Kidney capillary endothelial cell (primary cell): ENCODE results near the gene FGGY.
"Not testable (repeated sequence)": the region's sequence is repeated elsewhere in the genome, so short reads cannot be mapped to it uniquely, and the experiment has no call there.

Source experiments
- DNase-seq: peaks from one replicate; pipeline ENCODE4 v3.0.0-alpha.2; 2018; ENCODE audit warnings: low spot score

FGGY gene

DNA sequence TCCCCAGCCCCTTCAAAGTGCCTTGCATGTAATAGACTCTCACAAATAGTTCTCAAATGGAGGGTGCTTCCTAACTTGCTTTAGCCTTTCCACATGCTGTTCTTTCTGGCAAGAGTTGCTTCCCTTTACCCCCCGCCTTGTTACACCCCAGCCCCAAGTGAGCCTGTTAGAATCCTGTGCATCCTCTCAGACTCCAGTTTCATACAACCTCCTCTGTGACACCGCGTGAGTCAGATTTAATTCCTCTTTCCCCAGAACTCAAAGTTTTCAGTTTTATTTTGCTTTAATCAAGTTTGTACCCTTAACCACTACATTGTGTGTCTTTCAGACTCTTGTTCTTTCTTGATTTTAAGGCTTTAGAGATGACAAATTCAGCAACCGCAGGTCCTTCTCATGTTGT is 283.4 kb downstream of the FGGY start:
- no peak for DNase-seq

DNA sequence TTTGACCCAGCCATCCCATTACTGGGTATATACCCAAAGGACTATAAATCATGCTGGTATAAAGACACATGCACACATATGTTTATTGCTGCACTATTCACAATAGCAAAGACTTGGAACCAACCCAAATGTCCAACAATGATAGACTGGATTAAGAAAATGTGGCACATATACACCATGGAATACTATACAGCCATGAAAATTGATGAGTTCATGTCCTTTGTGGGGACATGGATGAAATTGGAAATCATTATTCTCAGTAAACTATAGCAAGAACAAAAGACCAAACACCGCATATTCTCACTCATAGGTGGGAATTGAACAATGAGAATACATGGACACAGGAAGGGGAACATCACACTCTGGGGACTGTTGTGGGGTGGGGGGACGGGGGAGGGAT is 295.5 kb downstream of the FGGY start:
- not testable (repeated sequence) for DNase-seq

DNA sequence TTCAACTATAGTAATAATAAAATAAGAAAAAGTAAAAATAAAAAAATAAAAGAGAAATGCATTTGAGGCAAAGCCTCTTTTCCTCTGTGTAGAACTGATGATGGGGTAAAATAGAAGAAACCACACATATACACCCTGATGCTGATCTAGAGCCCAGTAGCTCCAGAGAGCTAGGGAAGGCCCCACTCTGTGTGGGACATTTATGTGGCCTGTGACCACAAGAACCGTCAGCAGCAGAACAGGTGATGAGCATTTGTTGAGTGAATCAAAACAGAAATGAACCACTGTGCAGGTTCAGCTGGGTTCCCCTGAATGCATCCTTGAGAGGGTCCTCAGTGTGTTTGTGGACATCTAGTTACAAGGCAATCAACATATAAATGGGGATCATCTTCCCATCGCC is 296.0 kb downstream of the FGGY start:
- DNase-seq, result no peak

DNA sequence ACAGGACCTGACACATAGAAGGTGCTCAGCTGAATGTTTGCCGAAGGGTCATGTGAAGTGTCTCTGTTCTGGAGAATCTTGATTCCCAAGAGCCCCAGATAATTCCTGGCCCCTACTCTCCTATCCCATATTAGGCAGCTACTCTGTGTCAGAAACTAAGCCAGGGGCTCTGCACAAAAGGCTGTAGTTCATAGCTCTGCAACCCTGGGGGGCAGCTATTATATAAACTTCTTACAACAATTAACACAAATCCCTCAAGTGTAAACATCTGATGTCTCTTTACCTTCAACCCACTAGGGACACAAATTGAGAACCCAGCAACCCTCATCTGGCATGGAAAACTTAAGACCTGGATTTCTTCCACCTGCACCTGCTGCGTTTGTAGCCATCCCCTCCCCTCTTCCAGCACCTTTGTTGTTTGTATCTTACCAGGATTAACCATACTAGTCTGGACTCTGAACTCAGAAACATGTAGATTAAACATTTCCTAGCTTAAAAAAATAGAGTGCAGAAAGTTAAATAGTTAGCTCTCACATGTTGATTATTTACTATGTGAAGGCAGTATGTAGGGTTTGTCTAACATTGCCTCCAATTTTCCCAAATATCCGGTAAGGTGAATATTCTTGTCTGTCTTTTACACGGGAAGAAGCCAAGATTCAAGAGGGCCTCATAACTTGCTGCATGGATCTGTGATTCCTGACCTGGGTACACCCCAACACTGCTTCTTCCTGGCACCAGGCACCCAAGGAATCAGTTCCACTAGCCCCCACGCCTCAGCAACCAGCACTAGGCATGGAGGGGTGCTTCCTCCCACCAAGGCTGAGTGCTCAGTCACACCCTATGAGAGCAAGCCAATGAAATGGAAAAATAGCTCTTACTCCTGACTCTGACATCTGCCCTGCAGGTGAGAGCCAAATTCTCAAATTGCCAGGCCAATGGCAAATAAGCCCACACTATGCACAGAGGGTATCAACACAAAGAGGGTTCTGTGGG is 297.2 kb downstream of the FGGY start:
- no peak for DNase-seq

DNA sequence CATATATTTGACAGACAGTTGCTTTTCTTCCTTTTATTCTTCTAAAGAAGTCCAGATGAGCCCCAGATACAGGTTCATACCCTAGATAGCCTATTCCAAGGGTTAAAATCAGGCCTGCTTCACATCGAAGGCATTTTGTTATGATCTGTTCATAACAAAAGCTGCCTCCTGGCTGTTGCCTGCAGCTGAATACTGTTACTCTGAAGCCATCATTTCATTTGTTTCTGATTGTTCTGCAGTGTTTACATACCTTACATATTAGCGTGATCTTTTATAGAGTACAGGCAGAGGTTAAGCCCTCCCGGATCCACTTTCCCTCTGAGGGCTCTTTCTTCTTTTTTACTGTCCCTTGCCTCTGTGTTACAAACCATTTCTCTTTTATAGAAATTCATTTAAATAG is 298.9 kb downstream of the FGGY start:
- DNase-seq, result peak; percentile 47

DNA sequence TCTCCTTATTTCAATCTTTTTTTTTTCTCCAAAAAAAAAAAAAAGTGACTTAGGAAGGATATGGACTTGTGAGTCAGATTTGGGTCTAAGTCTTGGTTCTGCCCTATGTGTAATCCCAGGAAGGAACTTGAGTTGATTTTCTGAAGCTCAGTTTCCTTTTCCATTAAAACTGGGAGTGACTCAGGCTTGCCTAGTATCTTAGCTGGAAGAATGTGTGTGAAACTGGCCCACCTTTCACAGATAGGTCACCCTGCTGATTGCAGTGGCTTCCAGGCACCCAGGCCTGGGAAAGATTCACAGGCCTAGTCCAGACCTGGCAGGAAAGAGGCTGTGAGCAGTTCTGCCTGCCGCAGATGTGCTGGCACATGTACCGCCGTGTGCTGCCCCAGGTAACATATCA is 299.5 kb downstream of the FGGY start:
- peak; percentile 96 for DNase-seq

DNA sequence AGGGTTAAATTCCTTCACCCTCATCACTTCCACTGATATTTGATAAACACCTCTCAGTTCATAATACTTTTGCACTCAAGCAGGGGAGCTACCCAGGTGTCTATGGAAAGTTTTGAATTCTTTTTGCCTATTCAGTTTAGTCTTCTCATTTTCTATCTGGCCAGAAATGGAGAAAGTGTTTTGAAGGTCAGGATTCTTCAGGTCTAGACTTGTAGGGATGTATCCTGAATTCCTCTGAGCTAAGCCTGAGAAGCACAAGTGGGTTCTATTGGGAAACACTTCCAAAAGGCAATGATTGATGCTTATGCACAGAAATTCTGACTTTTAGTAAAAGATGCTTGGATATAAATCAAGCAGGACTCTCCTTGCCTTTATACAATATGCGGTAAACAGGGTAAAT is 300.1 kb downstream of the FGGY start:
- DNase-seq, result no peak

DNA sequence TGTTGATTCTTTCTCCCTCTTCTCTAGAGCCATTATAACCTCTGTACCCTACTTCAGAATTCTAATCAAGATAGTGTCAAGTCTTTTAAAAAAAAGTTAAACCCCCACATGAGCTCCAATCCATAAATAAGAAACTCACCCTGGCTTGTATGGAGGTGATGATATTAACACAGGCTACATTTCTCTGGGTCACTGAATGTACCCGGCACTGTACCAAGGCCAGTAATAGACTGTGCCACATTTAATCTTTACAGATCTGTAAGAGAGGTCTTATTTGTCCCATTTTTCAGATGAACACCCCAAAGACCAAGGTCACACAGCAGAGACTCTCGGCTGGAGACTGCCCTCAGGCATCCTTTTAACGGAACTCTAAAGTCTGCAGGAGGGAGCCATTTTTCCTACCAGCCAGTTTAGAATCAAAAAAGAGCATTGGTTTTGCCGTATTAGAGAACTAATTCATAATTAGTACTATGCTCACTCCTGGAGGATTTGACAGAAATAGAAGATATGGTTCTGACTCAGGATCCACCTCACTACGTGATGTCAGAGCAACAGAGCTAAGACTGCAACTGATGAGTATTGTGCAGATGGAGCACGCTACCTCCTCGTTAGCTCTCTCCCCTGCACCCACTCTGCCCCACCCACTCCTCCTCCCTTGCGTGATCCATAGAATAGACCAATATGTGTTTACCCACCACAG is 300.7 kb downstream of the FGGY start:
- DNase-seq, result no peak

DNA sequence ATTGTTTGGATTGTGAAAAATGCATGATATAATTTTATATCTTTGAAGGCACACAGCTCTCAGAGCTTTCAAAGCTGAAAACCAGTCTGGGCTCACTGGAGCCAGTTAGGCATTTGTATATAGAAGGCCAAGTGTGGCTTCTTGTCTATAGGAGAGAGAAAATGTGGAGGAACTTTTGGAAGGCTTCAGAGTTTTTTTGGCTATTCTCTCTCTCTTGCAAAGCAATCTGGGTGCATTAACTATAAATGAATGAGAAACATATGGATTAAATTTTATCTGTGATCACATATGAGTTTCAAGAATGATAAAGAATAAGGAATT is 301.2 kb downstream of the FGGY start:
- DNase-seq, result no peak

DNA sequence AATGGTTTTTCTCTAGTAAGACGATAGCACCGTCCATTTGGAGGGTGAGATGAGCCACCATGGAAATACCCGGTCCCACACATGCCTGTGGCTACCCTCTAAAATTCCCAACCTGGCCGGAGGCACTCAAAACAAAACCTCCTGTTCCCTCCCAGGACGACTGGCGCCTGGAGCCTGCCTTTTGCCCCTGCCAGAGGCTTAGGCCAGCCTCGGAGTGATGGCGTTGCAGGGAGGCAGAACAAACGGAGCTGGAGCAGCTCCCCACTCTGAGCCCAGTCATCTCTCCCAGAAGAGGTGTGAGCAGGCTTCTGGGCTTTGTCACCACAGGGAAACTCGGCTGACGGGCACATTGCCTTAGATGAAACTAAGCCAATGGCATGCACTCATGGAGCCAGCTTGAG is 304.1 kb downstream of the FGGY start:
- DNase-seq, result no peak

DNA sequence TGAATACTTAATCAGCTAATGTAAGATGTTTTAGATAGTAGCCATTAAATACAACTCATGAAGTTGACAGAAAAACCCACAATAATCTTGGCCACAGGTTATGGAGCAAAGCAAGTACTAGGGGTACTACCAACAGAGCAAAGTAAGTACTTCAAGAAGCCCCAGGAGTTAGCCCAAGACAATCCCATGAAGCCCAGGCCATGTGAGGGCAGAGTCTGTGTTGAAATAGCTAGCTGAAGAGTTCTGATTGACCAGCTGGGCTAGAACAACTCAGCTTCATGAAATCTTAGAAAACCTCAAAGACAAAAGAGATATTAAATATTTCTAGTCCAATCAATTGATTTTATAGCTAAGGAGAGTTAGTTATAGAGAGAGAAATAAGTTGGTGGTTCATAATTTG is 304.9 kb downstream of the FGGY start:
- no peak for DNase-seq

DNA sequence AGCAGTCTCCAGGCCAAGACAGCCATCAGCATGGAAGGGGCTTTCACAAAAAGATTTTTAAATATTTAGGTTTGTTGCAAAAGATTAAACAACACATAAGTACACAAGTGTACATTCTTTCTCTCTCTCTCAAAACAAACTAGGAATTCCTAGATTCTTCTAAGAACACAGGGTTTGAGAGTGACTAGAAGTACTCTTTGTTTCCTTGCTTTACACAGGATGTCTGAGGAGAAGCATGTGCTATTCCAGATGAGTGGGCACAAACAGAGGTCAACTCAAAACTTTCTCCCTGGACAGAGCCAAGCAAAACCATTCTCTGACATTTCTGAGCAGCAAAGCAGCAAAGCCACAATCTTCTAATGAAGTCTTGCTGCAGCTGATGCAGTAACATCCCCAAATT is 307.3 kb downstream of the FGGY start:
- no peak for DNase-seq

DNA sequence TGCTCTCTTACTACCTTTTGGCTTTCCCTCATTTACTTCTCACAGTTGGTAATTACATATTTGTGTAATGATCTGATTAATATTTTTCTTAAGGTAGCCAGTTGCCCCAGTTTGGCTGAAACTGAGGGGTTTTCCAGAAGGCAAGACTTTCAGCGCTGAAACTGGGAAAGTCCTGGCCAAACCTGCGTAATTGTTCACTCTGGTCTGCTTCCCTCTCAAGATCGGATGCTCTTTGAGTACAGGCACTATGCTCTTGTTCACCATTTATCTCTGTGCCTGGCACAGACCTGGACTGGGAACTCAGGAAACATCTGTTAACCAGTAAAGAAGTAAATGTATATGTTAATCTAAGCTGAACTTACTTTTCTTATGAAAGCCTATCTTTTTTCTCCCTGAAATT is 308.3 kb downstream of the FGGY start:
- DNase-seq, result no peak

DNA sequence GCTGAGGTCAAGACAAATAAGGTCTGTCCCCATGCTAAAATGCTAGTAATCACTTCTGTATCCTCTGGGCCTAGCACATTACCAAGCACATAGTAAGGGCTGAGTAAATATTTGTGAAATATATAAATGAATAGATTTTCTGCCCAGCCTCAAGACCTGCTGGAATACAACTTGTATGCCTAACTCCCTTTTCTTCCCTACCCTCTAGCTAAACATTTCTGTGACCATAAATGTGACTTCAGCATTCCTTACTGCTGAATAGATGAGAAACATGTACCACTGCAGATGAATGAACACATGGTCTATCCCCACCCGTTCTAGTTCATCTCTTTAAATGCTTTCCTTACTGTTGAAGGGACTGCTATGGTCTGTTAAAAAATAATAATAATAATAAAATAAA is 308.9 kb downstream of the FGGY start:
- DNase-seq, result no peak

DNA sequence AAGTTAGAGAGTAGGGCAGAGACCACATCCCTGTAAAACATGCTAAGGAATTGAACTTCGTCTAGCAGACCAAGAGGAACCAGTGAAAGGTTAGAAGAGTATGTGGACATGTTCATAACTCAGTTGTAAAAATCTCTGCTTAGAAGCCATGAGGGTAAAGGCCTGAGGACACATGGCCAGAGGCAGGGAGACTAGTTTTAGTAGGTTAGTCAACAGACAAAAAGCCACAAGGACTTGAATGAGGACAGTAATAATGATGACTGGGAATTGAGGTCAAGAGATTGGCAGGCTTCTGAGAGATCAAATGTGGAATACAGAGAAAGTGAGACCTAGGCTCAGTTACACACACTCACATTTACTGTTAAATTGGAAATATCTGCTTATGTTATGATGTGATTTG is 312.4 kb downstream of the FGGY start:
- no peak for DNase-seq

DNA sequence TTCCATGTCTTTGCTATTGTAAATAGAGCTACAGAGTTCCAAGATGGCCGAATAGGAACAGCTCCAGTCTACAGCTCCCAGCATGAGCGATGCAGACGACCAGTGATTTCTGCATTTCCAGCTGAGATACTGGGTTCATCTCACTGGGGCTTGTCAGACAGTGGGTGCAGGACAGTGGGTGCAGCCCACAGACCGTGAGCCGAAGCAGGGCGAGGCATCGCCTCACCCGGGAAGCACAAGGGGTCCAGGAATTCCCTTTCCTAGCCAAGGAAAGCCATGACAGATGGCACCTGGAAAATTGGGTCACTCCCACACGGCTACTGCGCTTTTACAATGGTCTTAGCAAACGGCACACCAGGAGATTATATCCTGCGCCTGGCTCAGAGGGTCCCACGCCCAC is 313.6 kb downstream of the FGGY start:
- DNase-seq, result not testable (repeated sequence)

DNA sequence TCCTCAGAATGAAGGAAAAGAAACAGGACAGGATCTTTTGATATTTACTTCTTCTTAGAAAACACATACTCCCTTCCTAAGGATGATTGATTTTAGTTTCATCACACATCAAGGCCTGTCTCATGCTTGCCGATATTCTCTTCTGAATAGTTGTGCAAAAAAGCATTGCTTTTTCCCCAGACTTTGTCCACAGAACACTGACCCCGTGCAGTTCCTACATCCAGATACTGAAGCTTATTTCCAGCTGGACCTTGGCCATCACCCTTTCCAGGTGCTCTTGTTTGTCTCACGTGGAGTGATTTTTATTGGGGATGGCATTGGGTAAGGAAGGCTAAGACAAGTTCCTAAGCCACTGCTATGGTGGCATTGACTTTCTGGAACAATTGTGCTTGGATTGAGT is 320.5 kb downstream of the FGGY start:
- no peak for DNase-seq

DNA sequence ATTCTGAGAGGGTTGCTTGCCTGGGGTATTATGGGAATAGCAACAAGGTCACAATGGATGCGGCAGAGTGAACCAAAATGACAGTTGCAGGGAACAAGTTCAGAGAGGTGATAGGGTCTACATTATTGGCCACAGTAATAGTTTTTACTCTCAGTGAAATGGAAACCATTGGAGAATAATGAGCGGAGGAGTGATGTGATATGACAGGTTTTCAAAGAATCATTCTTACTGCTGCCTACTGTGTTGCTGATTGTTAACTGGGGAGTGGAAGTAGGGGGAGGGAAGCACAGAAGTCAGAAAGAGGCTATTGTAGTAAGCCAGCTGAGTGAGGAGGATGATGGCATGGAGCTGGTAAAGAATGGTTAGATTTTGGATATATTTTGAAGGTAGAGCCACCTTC is 322.7 kb downstream of the FGGY start:
- DNase-seq, result no peak

DNA sequence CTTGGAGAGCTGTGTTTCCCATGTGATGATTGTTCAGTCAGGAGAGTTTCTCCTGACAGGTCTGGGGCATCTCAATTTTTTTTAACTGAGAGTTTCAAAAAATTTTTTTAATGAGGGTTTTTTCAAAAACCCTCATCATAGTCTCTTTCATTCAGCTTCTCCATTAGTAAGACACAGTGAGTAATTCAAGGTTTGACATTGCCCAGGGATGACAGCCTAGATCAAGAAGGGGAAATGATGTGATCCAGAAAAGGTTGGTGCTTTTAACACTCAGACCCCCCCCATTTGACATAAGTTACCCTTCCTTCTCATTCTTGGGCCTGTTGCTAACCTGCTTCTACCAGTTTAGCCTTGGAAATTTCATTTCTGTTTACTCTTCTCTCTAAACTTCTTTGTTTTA is 328.5 kb downstream of the FGGY start:
- no peak for DNase-seq

DNA sequence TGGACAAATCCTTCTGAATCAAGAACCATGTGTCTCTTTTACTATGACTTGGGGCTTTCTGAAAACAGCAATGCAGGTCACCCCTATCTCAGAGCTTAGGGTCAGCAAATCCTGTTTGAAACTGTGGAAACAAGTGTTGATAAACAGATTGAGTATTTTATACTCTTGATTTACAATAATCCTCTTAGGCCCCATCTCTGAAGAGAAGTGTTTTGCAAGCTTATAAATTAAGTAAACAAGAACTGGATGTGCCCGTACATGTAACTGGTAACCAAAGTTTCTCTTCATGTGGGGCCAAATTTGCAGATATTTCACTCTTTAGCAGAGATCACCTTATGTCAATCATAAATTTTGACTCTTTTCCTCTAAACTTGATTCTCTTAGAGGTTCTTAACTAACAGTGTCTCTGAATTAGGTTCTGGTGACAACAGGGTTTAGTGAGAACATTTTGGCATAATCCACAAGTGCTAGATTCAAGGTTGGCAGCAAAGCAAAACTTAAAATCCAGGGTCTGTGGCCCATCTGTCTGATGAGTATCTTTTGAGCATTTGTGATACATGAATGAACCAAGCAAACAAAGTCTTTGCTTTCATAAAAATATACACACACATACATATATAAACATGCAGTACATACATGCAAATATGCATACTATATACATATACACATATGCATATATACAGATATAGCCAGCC is 334.8 kb downstream of the FGGY start:
- DNase-seq, result no peak

DNA sequence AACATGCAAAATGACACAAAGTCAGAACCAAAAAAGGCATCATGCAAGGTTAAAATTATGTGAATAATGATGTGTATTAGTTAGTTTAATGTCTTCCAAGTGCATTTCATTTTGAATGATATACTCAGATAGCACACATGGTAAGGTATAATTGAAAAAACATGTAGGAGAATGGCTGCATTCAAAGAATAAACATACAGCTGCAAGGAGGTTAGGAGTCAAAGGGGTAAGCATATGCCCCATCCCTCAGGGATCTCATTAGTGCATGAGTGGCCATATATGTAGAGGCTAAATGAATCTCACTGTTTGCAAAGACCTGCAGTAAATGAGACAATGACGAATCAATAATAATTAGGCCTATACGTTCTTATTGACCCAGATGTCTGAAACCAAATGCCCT is 338.2 kb downstream of the FGGY start:
- no peak for DNase-seq

DNA sequence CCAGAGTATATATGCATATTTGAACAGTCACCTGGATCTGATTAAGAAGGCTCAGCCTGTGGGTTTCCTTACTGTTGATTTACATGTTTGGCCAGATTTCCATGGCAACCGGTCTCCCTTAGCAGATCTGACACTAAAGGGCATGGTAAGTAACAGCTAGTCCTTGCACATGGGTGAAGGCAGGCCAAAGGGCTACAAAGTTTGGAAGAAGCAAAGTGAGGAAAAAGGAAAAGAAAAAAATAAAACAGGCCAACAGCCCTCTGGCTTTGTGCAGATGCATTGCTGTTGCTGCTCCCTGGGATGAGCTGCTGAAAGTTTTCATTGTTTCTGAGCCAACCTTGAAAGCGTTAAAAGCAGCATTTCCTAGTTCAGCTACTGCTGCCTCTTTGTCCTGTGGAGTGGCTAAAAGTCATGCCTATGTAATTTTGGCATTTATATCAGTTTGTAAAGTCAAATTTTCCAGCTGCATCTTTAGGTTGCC is 341.4 kb downstream of the FGGY start:
- DNase-seq, result no peak

DNA sequence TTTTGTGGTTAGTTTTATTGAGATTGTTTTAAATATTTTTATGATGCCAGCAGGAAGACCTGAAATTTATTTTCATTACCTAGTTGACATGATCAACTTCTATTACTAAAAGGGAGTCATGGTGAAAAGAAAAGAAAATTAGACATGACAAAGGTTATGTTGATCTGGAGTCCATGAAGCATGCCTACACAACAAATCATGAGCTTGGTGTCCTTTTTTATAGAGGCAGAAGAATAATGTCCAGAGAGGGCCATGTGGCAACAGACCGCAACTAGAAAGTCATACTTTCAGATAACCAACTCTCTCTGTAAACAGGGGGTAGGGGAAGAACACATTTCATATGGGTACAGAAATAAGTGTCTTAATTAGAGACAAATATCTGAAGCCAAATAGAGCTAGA is 342.4 kb downstream of the FGGY start:
- no peak for DNase-seq
